ENCODE results near the gene UBE2B.

The UBE2B gene

DNA sequence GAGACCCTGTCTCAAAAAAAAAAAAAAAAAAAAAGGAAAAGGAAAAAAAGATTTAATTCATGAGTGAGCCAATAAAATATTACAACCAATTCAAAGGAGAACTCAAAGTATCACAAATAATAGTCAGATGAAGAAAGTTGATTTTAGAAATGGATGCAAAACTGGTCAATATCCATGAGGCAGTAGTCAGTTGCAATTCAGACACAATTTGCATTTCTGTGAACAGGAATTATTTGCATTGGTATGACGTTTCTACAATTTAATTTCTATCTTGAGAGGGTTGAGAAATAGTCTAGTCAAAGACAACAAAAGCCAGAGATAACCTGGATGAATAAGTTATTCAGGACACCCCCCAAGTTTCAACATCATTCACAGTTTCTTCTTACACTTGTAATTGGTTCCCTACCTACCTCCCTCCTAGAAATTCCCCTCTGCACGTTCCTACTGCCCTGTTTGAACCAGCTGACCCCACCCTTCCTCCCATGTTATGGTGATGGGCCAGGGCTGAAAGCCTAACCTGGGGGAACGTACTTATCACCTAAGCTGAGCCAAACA, 68.9 kb downstream of the UBE2B start:
- no peaks in the 10 kb centered on the region for H3K36me3 Mint-ChIP-seq
- no peaks in the 10 kb centered on the region for H3K9me3 Mint-ChIP-seq
- H3K27ac Mint-ChIP-seq, result peak overlapping the region; percentile 63
- H3K4me3 Mint-ChIP-seq, result no peak overlapping the region
- DNase-seq (ENCODE audit: low spot score in 2 of 2), result no peak
- peaks cover 19% of the 10 kb centered on the region for H3K4me1 Mint-ChIP-seq
- no peak for ATAC-seq

Data from stimulated activated effector memory CD8-positive, alpha-beta T cell treated with anti-CD3 and anti-CD28 coated beads, Interleukin-12 subunit alpha, Interleukin-12 subunit beta, amount 100 ng/mL, for 72 hours (primary cell).